GM19468 (cell line): ENCODE results near the gene IDH2.
"Not testable (repeated sequence)": the region's sequence is repeated elsewhere in the genome, so short reads cannot be mapped to it uniquely, and the experiment has no call there.

Source experiments
- ATAC-seq: cut with Tn5 transposase; IDR thresholded peaks from one replicate; pipeline ENCODE4 v1.9.1; 2021; ENCODE audit warnings: mild to moderate bottlenecking, moderate library complexity, moderate number of reproducible peaks; ENCODE audit not compliant: unreplicated experiment; ENCODE audit errors: extremely low read depth

IDH2 gene

GRCh38 chr15:90087454-90088154, 14.7 kb downstream of the IDH2 start:
- ATAC-seq = no peak

- ATAC-seq = no peak
Observed at GRCh38 chr15:90086868-90087268, 15.4 kb downstream of the IDH2 start.

DNA sequence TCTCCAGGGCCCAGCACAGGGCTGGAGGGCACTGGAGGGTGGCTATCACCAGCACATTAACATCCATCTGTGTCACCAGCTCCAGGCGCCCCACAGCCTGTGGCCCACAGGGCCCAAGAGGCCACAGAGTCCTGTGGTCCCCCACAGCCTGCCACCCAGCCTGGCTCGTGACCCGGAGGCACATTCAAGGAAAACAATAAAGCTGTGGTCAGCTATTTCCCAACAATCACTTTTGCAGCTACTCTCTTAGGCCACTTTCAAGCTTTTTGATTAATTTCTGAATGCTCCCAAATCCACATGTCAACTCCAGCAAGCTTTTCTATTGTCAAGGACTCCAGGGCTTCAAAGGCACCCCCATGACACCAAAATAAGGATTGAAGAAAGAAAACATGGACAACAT, 16.7 kb downstream of the IDH2 start:
- ATAC-seq = no peak

DNA sequence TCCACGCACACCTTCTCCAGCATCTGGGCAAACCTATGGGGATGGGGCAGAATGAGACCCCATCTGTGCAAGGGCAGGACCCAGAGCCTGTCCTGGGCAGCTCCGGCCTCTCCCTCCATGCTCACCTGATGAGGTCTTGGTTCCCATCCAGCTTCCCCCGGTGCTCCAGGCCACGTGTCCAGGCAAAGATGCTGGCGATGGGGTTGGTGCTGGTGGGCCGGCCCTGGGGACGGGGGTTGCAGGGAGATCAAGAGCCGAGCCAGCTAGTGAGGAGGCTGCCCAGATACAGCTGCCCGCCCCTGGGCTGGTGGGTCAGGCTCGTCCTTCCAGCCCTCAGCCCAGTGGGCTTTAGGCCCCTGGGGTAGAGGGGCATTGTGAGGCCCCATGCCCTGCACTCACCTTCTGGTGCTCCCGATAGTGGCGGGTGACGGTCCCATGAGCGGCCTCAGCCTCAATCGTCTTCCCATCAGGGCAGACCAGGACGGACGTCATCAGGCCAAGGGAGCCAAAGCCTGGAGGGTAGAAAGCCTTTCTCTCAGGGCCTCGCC, 17.3 kb downstream of the IDH2 start:
- ATAC-seq = no peak

DNA sequence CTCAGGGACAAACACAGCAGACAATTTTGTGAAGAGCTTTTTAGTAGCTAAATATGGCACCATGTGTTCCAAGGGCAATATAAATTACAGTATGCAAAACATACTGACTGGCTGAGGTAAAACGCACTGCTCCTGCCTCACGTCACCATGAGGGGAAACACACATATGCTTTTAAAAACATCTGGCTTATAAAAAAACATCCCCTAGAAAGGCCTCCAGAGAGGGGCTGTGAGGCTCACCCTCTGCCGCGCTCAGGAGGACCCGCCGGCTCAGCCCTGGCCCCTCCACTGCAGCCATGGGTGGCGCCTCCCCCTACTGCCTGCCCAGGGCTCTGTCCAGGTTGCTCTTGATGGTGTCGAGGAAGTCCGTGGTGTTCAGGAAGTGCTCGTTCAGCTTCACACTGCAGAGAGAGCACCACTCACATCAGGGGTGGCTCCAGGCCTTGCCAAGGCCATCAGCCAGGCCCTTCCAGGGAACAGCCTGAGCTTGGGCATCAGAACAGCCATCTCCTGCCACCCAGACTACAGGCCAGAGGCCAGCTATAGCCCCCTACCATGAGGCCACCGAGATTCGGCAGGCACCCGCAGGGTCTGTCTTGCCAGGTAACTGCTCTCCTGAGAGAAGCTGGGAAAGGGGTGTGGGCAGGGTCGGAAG, 18.2 kb downstream of the IDH2 start:
- no peak for ATAC-seq

- ATAC-seq = no peak
Observed at GRCh38 chr15:90083419-90083818, 18.8 kb downstream of the IDH2 start.

DNA sequence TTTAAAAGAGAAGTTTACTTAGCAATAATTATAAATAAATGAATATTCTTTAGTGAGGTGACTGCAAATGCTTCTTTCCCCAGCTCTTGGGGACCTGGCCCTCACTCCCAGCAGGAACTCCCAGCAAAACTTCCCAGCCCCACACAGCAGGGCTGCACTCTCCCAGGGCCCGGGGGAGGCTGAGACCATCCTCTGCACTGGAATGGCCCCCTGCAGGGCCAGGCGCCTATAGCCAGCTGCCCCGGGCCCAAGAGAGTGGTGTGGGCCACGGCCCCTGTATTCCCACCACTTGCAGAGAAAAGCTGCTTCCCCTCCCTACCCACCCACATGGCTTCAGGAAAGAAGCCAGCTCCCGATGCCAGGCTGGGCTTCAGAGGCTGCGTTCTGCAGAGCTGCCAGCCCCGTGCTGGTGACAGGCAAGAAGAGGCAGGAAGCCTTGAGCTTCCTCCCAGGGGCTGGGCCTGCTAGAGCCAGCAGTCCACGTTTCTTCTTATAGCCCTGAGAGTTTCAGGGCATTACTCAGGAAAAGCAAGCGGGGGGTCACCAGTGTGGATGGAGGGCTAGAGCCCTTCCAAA, 20.0 kb downstream of the IDH2 start:
- ATAC-seq = no peak

DNA sequence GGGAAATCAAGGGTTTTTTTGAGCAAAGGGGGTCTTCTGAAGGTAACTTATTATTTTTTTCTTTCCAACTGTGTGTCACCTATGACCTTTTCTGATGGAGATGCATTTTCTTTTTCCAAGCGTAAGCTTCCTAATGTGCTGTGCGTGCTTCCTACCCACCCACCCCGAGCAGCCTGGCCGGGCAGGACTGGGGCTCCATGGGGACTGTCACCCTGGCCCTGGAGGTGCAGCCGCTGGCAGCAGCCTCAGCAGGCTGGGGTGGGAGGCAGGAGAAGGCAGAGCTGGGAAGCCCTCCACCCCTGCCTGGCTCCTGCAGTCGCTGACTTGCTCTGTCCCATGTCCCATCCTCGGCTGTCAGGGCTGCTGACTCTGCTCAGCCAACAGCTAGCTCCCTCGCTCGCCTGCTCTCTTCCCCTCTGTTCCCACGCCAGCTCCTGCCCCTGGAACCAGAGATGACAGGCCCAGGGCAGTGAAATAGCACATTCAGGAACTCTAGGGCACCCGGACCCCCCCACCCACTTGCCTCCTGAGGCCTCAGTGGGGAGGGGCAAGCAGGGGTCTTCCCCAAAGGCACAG, 21.4 kb downstream of the IDH2 start:
- no peak for ATAC-seq

- no peak for ATAC-seq
Observed at GRCh38 chr15:90080458-90080755, 21.9 kb downstream of the IDH2 start.

DNA sequence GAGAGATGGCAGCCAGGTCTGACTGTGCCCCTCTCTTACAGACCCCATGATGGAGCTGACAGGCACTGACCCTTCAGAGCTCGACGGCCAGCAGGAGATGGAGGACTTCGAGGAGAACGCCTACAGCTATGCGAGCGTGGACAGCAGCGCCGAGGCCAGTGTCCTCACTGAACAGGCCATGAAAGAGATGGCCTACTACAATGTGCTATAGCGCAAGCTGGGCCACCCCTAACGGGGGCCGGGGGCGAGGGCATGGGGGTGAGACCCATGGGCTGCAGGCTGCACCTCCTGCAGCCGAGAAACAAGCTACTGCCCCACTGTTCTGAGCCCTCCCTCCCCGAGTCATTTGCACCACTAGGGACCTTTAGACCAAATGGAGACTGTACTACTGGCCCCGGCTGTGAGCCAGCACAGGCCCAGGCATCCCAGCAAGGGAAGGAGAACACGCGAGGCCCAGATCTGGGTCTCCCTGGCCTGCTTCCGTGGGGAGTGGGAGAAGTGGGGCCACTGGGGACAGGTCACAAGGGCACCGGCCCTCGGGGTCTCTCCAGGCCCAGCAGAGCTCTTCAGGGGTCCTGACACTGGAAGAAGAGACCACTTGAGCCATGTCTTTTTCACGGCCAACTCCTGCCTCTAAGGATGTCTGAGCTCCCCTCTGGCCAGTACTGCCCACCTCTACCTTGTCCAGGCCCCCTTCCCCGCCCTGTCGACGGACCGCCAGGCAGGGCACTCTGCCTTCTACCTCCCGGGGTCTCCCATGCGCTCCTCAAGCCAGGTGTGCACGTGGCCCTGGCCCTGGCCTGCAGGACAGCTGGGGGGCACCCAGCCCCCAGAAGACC, 22.4 kb downstream of the IDH2 start:
- no peak for ATAC-seq

DNA sequence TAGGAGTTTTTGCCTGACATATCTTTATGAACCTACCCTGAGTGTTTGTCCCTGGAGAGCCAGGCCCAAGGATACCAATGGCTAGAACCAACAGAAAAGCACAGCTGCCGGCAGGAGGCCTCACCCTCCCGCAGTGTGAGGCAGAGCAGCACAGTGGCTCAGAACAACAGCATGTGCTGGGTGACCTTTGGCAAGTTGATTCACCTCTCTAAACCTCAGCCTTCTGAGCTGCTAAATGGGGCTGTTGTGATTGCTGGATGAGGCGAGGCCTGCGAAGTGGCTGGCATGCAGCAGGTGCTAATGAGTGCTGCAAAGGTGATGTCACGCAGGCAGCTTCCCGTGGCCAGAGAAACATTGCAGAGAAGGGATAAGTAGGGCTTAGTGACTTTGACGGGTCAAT, 23.3 kb downstream of the IDH2 start:
- ATAC-seq = no peak

- ATAC-seq = no peak
Observed at GRCh38 chr15:90076716-90077115, 25.6 kb downstream of the IDH2 start.

DNA sequence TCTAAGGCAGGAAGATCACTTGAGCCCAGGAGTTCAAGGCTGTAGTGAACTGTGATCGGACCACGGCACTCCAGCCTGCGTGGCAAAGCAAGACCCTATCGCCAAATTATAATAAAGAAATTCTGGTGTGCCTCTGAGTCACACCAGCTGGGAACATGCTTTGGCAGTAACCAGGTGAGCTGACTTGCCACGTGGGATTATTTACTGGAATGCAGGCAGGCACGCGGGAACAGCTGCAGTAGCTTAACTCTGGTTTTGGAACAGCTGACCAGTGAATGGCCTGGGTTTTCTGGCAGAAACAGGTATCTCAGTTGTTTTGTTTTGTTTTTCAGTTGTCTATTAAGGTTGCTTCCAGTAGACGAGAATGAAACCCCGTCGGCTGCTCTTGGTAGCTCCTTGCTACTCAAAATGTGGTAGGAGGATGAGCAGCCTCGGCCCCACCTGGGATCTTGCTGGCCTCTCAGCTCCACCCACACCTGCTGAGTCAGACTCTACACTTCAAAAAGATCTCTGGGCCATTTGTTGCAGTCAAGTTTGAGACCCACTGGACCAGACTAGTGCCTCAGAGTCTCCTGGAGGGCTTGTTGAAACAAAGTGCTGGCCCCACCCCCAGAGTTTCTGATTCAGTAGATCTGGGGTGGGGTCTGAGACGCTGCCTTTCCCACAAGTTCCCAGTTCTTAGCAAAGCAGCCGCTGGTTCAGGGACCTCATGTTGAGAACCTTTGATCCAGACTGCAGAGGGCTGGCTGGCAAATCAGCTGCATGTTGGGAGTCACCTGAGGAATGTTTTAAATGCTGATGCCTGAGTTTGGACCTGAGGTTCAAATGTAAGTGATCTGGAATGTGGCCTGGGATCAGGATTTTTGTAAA, 26.6 kb downstream of the IDH2 start:
- ATAC-seq = no peak

- ATAC-seq = no peak
Observed at GRCh38 chr15:90074916-90075315, 27.4 kb downstream of the IDH2 start.

DNA sequence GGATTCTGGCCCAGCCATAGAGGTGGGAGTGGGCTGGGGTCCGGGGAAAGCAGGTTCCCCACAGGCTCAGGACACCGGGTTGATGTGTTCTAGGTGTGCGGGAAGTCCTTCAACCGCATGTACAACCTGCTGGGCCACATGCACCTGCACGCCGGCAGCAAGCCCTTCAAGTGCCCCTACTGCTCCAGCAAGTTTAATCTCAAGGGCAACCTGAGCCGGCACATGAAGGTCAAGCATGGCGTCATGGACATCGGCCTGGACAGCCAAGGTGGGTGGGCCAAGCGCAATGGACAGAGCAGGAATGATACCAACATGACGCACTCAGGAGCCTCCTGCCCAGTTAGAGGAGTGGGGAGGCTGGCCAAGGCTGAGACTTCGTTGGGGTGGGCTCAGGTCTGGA, 28.2 kb downstream of the IDH2 start:
- no peak for ATAC-seq

- ATAC-seq = no peak
Observed at GRCh38 chr15:90072978-90073640, 29.2 kb downstream of the IDH2 start.

DNA sequence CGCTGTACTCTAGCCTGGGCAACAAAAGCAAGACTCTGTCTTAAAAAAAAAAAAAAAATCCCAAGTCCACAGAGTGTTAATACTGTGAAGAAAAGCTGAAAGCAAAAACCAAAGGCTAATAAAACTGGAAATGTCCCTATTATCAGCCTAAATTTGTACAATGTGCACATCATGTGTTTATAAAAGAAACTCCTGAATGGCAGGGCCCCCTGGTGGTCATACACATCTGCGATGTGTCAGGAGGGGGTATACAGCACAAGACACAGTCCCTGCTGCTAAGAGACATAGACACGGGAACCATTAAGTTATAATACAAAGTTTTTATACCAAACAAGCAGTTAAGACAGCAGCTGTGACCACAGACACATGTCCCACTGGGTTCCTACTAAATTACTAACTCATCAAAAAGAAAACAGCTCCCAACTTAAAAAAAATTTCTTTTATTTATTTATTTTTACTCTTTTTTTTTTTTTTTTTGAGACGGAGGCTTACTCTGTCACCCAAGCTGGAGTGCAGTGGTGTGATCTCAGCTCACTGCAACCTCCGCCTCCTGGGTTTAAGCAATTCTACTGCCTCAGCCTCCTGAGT, 31.0 kb downstream of the IDH2 start:
- ATAC-seq = no peak

GRCh38 chr15:90070623-90071022, 31.6 kb downstream of the IDH2 start:
- not testable (repeated sequence) for ATAC-seq
